ENCODE results near the gene DNM3.

Gene DNM3

GRCh38 chr1:172241540-172241939 is 400.2 kb downstream of the DNM3 start:
- DNase-seq (ENCODE audit: low spot score) (no peak), ATAC-seq (ENCODE audit: low read depth) (no peak)
- no peaks in the 10 kb centered on the region for H3K27me3 ChIP-seq (ENCODE audit: insufficient read depth, poor library complexity, severe bottlenecking)
- H3K36me3 ChIP-seq (ENCODE audit: low read depth), result no peaks in the 10 kb centered on the region
- no peak for TF ChIP-seq CTCF (IDR thresholded peaks at IDR 0.05; ENCODE audit: poor library complexity, severe bottlenecking)
- no peaks in the 10 kb centered on the region for H3K9me3 ChIP-seq (ENCODE audit: severe bottlenecking)
- H3K4me1 ChIP-seq (ENCODE audit: insufficient read depth, poor library complexity, severe bottlenecking), result no peaks in the 10 kb centered on the region
- H3K4me3 ChIP-seq (ENCODE audit: severe bottlenecking), result no peak overlapping the region
- H3K27ac ChIP-seq (ENCODE audit: poor library complexity, severe bottlenecking), result no peak overlapping the region

GRCh38 chr1:172244865-172245264 is 403.6 kb downstream of the DNM3 start:
- no peak for ATAC-seq (ENCODE audit: low read depth)
- DNase-seq (ENCODE audit: low spot score), result no peak
- no peak overlapping the region for H3K27ac ChIP-seq (ENCODE audit: poor library complexity, severe bottlenecking)
- H3K36me3 ChIP-seq (ENCODE audit: low read depth), result no peaks in the 10 kb centered on the region
- TF ChIP-seq CTCF (IDR thresholded peaks at IDR 0.05; ENCODE audit: poor library complexity, severe bottlenecking), result no peak
- H3K27me3 ChIP-seq (ENCODE audit: insufficient read depth, poor library complexity, severe bottlenecking), result no peaks in the 10 kb centered on the region
- no peaks in the 10 kb centered on the region for H3K4me1 ChIP-seq (ENCODE audit: insufficient read depth, poor library complexity, severe bottlenecking)
- no peak overlapping the region for H3K4me3 ChIP-seq (ENCODE audit: severe bottlenecking)
- H3K9me3 ChIP-seq (ENCODE audit: severe bottlenecking), result no peaks in the 10 kb centered on the region

- Histone ChIP-seq H3K36me3 (ENCODE audit: low read depth) (no peaks in the 10 kb centered on the region), H3K27ac (ENCODE audit: poor library complexity, severe bottlenecking) (no peak overlapping the region), H3K27me3 (ENCODE audit: insufficient read depth, poor library complexity, severe bottlenecking) (no peaks in the 10 kb centered on the region), H3K9me3 (ENCODE audit: severe bottlenecking) (no peaks in the 10 kb centered on the region), H3K4me1 (ENCODE audit: insufficient read depth, poor library complexity, severe bottlenecking) (no peaks in the 10 kb centered on the region), H3K4me3 (ENCODE audit: severe bottlenecking) (no peak overlapping the region)
- no peak for DNase-seq (ENCODE audit: low spot score)
- ATAC-seq (ENCODE audit: low read depth), result no peak
- TF ChIP-seq CTCF (IDR thresholded peaks at IDR 0.05; ENCODE audit: poor library complexity, severe bottlenecking), result no peak
Observed at GRCh38 chr1:172245788-172246187, 404.5 kb downstream of the DNM3 start.

- no peak overlapping the region for H3K4me3 ChIP-seq (ENCODE audit: severe bottlenecking)
- no peak for TF ChIP-seq CTCF (IDR thresholded peaks at IDR 0.05; ENCODE audit: poor library complexity, severe bottlenecking)
- H3K27ac ChIP-seq (ENCODE audit: poor library complexity, severe bottlenecking), result no peak overlapping the region
- ATAC-seq (ENCODE audit: low read depth) (no peak), DNase-seq (ENCODE audit: low spot score) (no peak)
- H3K4me1 ChIP-seq (ENCODE audit: insufficient read depth, poor library complexity, severe bottlenecking), result no peaks in the 10 kb centered on the region
- H3K9me3 ChIP-seq (ENCODE audit: severe bottlenecking), result no peaks in the 10 kb centered on the region
- no peaks in the 10 kb centered on the region for H3K27me3 ChIP-seq (ENCODE audit: insufficient read depth, poor library complexity, severe bottlenecking)
- no peaks in the 10 kb centered on the region for H3K36me3 ChIP-seq (ENCODE audit: low read depth)
Observed at GRCh38 chr1:172246521-172247390, 405.5 kb downstream of the DNM3 start.

- no peak for TF ChIP-seq CTCF (IDR thresholded peaks at IDR 0.05; ENCODE audit: poor library complexity, severe bottlenecking)
- Histone ChIP-seq H3K4me3 (ENCODE audit: severe bottlenecking) (no peak overlapping the region), H3K4me1 (ENCODE audit: insufficient read depth, poor library complexity, severe bottlenecking) (peaks cover 21% of the 10 kb centered on the region), H3K27me3 (ENCODE audit: insufficient read depth, poor library complexity, severe bottlenecking) (no peaks in the 10 kb centered on the region), H3K27ac (ENCODE audit: poor library complexity, severe bottlenecking) (no peak overlapping the region), H3K9me3 (ENCODE audit: severe bottlenecking) (no peaks in the 10 kb centered on the region), H3K36me3 (ENCODE audit: low read depth) (peaks cover 5% of the 10 kb centered on the region; the same call in 1 of the 2 replicates)
- no peak for ATAC-seq (ENCODE audit: low read depth)
- no peak for DNase-seq (ENCODE audit: low spot score)
Observed at GRCh38 chr1:172251486-172251885, 410.2 kb downstream of the DNM3 start.
